GM12865 (cell line): ENCODE results near the gene RTN4RL1.

ENCODE experiments used
- DNase-seq: peaks from one replicate; pipeline ENCODE4 v3.0.0; 2010; ENCODE audit warnings: low read depth
- H3K4me3 ChIP-seq: 2 replicates; pipeline ENCODE4 v1.5.1; 2011; ENCODE audit warnings: mild to moderate bottlenecking, low read depth, low read length, control low read depth
- CTCF ChIP-seq: IDR thresholded peaks from 2 replicates; pipeline ENCODE4 v1.5.1; 2011; ENCODE audit warnings: low read length, control low read depth, low read depth, inconsistent platforms; ENCODE audit not compliant: insufficient read depth; ENCODE audit errors: missing control alignments

Gene RTN4RL1

GRCh38 chr17:2023692-2024571 lies 1.2 kb downstream of the RTN4RL1 start:
- no peak overlapping the region for H3K4me3 ChIP-seq
- TF ChIP-seq CTCF: no peak
- peak; percentile 24 for DNase-seq

GRCh38 chr17:2023256-2023655 lies 1.9 kb downstream of the RTN4RL1 start:
- H3K4me3 ChIP-seq: no peak overlapping the region
- no peak for TF ChIP-seq CTCF
- DNase-seq: no peak

DNA sequence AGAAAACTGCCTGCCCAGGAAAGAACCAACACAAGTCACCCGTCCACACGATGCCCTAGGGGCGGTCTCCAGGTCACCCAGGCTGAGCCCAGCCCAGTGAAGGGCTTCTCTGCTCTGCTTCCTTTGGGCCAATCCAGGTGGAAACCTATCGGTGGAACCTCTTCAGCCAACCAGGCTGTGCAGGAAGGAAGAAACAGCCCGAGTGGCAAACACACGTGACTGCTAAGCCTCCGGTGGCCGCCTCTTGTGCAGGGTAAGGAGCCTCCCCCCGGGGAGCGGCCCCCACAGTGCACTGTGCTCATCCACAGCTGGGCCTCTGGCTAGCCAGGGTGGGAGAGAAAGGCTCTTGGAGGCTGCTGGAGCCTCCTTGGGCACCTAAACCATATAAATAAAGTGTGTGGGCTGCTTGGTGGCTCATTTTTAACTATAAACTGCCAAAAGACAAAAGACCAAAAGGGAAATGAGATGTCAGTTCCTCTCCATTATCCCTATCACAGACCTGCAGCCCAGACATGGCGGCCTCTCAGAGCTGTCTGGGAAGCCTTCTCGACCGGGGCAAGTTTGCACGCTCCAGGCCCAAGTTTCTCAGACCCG lies 2.4 kb downstream of the RTN4RL1 start:
- no peak for DNase-seq
- no peak for TF ChIP-seq CTCF
- H3K4me3 ChIP-seq: no peak overlapping the region

GRCh38 chr17:2020721-2021120 lies 4.4 kb downstream of the RTN4RL1 start:
- TF ChIP-seq CTCF: no peak
- H3K4me3 ChIP-seq: no peak overlapping the region
- DNase-seq: no peak

GRCh38 chr17:2019723-2020122 lies 5.4 kb downstream of the RTN4RL1 start:
- H3K4me3 ChIP-seq: no peak overlapping the region
- TF ChIP-seq CTCF: no peak
- no peak for DNase-seq

GRCh38 chr17:2018716-2019510 lies 6.2 kb downstream of the RTN4RL1 start:
- no peak for TF ChIP-seq CTCF
- no peak for DNase-seq
- H3K4me3 ChIP-seq: no peak overlapping the region
